HG03442 (cell line): ENCODE measurements around the gene LBR.

Source experiments
- ATAC-seq: cut with Tn5 transposase; IDR thresholded peaks from one replicate; pipeline ENCODE4 v1.9.1; 2021; ENCODE audit warnings: mild to moderate bottlenecking, moderate library complexity; ENCODE audit not compliant: unreplicated experiment

LBR gene

GRCh38 chr1:225424562-225425200, 3.2 kb downstream of the LBR start:
- no peak for ATAC-seq

- no peak for ATAC-seq
Observed at GRCh38 chr1:225423518-225423855, 4.4 kb downstream of the LBR start.

GRCh38 chr1:225422795-225423517, 4.9 kb downstream of the LBR start:
- no peak for ATAC-seq

- ATAC-seq = no peak
Observed at GRCh38 chr1:225422031-225422605, 5.7 kb downstream of the LBR start.

- ATAC-seq = no peak
Observed at GRCh38 chr1:225418598-225418997, 9.2 kb downstream of the LBR start.

- ATAC-seq = no peak
Observed at GRCh38 chr1:225418059-225418458, 9.8 kb downstream of the LBR start.

- no peak for ATAC-seq
Observed at GRCh38 chr1:225415967-225416745, 11.7 kb downstream of the LBR start.

- no peak for ATAC-seq
Observed at GRCh38 chr1:225415307-225415706, 12.5 kb downstream of the LBR start.

GRCh38 chr1:225413708-225414375, 14.0 kb downstream of the LBR start:
- no peak for ATAC-seq

GRCh38 chr1:225412803-225413351, 15.0 kb downstream of the LBR start:
- ATAC-seq = no peak

- no peak for ATAC-seq
Observed at GRCh38 chr1:225412321-225412720, 15.5 kb downstream of the LBR start.

- no peak for ATAC-seq
Observed at GRCh38 chr1:225410036-225410435, 17.8 kb downstream of the LBR start.

- no peak for ATAC-seq
Observed at GRCh38 chr1:225409051-225409450, 18.8 kb downstream of the LBR start.

GRCh38 chr1:225408249-225408648, 19.6 kb downstream of the LBR start:
- no peak for ATAC-seq

GRCh38 chr1:225407755-225408154, 20.1 kb downstream of the LBR start:
- ATAC-seq = no peak

GRCh38 chr1:225406976-225407725, 20.7 kb downstream of the LBR start:
- no peak for ATAC-seq

GRCh38 chr1:225400968-225401367, 26.9 kb downstream of the LBR start:
- ATAC-seq = no peak

GRCh38 chr1:225396357-225396756, 31.5 kb downstream of the LBR start:
- no peak for ATAC-seq

- no peak for ATAC-seq
Observed at GRCh38 chr1:225389843-225390242, 38.0 kb downstream of the LBR start.

GRCh38 chr1:225388372-225388771, 39.5 kb downstream of the LBR start:
- ATAC-seq = no peak
